NCI-H82 treated with DMSO at 0.1 percent for 48 hours (cell line): ENCODE measurements around the gene EPN2.

Experiments used
- DNase-seq: peaks from one replicate; lab custom pipeline; 2025; ENCODE audit not compliant: unreplicated experiment; lab: John Stamatoyannopoulos, UW

Gene EPN2

DNA sequence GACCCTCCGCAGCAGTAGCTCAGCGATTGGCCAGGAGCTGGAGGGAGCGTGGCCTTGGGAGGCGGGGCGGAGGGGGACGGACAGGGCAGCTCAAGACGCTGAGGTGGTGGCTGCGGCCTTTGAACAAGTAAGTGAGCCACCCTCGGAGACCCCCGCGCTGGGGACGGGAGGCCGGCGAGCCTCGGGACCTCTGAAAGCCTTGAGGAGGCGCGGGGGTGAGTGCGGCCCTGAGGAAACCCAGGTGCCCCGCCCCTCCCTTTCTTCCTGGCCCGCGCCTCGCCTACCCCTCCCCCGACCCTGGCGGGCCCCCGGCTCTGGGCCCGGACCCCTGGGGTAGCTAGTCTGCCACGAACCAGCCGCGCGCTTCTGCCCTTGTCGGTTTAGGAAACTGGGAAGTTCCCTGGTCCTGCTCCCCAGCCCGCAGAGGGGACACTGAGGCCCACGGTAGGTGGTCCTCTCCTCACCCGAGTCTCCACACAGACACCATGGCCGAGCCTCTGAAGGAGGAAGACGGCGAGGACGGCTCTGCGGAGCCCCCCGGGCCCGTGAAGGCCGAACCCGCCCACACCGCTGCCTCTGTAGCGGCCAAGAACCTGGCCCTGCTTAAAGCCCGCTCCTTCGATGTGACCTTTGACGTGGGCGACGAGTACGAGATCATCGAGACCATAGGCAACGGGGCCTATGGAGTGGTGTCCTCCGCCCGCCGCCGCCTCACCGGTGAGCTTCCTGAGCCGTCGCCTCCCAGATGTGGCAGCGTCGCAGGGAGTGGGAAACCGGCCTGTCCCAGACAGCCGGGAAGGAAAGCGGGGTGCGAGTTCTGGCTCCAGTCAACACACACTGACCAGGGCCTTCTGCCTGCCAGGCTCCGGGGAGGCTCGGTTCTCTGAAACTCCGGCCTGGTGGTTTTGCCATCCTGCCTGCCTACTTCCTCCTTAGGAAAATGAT lies 141.5 kb downstream of the EPN2 start, which contains the start of gene MAPK7:
TSS of gene MAPK7 (plus strand) at position 83 of the 945 bp plus-strand sequence. CDS start at position 486, 403 bp downstream.
- DNase-seq = no peak

GRCh38 chr17:19379361-19380065 lies 142.3 kb downstream of the EPN2 start:
- DNase-seq = no peak

DNA sequence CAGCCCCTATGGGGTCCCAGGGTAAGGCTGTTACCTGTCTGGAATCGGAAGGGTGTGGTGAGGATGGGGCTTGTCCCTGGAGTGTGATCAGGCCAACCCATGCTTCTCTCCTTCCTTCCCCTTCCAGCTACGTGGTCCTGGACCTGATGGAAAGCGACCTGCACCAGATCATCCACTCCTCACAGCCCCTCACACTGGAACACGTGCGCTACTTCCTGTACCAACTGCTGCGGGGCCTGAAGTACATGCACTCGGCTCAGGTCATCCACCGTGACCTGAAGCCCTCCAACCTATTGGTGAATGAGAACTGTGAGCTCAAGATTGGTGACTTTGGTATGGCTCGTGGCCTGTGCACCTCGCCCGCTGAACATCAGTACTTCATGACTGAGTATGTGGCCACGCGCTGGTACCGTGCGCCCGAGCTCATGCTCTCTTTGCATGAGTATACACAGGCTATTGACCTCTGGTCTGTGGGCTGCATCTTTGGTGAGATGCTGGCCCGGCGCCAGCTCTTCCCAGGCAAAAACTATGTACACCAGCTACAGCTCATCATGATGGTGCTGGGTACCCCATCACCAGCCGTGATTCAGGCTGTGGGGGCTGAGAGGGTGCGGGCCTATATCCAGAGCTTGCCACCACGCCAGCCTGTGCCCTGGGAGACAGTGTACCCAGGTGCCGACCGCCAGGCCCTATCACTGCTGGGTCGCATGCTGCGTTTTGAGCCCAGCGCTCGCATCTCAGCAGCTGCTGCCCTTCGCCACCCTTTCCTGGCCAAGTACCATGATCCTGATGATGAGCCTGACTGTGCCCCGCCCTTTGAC lies 143.5 kb downstream of the EPN2 start:
- DNase-seq = no peak

DNA sequence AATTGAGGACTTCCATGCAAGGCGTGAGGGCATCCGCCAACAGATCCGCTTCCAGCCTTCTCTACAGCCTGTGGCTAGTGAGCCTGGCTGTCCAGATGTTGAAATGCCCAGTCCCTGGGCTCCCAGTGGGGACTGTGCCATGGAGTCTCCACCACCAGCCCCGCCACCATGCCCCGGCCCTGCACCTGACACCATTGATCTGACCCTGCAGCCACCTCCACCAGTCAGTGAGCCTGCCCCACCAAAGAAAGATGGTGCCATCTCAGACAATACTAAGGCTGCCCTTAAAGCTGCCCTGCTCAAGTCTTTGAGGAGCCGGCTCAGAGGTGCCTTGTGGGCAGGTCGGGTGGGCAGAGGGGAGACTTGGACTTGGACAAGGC lies 144.2 kb downstream of the EPN2 start:
- DNase-seq = no peak

GRCh38 chr17:19381741-19382444 lies 144.7 kb downstream of the EPN2 start:
- no peak for DNase-seq

GRCh38 chr17:19382531-19383444 lies 145.6 kb downstream of the EPN2 start:
- DNase-seq = no peak

- no peak for DNase-seq
Measured at GRCh38 chr17:19383681-19384470, 146.7 kb downstream of the EPN2 start.

DNA sequence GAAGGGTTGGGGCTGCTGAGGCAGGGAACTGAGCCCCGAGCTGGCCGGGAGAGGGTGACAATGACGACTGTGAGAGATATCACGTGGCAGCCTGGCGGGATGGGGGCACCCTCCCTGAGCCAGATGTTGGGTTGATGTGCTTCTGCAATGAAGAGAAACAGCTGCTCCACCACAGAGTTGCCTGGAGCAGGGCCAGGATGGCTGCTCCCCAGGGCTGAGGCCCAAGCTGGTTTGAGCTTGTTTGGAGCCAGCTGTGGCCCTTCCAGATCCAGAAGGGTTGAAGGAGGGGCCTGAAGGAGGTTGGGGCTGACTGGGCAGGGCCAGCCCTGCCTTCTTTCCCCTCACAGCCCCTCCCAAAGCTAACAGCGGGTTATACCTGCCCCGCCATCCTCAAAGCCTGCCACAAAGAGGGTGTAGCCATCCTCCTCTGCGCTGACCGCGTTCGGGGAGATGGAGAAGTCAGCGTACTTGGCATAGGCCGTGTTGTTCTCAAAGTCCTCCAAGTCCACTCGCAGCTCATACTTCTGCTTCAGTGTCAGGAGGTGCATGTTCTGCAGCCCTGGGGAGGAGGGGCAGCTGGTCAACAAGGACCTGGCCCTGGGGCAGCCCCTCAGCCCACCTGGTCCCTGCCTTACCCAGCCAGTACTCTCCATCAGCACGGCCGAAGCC lies 147.7 kb downstream of the EPN2 start:
- DNase-seq = peak; percentile 49

DNA sequence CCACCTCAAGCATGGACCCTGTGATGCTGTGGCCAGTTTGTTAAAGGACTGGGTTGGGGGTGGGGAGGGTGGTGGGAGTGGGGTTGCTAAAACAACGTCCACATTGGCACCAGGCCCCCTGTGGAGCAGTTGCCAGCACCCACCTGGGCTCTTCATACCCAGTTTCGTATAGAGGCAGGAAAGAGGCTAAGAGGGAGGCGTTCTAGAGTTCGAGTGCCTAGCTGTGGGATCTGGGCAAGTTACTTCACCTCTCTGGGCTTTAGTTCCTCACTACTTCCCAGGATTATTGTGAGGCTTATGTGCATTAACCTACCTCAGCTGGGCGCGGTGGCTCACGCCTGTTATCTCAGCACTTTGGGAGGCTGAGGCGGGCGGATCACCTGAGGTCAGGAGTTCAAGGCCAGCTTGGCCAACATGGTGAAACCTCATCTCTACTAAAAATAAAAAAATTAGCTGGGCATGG lies 148.4 kb downstream of the EPN2 start:
- DNase-seq = no peak
